HG02885 (cell line): Measurements from ENCODE around the gene UBE2A.

Experiments
- ATAC-seq: cut with Tn5 transposase; IDR thresholded peaks from one replicate; pipeline ENCODE4 v1.9.1; 2021; ENCODE audit warnings: mild to moderate bottlenecking; ENCODE audit not compliant: unreplicated experiment, poor library complexity

Gene UBE2A

GRCh38 chrX:119574394-119575266 is at the start of gene UBE2A:
Gene UBE2A, plus strand, starts transcription at chrX:119574563. Its CDS starts 149 bp downstream, at chrX:119574712.
- ATAC-seq = peak; percentile 82

- no peak for ATAC-seq
Observed at GRCh38 chrX:119529345-119530276, 44.8 kb upstream of the UBE2A start.

DNA sequence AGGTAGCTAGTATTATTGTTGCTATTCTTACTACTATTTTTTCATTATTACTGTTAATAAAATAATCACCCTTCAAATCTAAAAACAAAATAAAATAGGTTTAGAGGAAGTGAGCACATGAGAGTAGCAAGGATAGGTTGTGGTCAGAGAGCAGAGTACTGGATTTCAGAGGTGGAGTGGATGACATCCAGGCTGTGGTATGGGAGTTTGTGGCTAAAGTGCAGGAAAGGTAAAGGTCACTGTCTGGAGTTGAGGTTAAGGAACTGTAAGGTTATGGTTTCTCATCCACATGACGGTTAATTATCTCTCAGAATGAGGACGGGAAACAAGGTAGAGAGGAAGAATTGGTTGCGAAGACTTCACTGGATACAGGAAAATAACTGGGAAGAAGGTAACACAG is 36.9 kb upstream of the UBE2A start:
- no peak for ATAC-seq

DNA sequence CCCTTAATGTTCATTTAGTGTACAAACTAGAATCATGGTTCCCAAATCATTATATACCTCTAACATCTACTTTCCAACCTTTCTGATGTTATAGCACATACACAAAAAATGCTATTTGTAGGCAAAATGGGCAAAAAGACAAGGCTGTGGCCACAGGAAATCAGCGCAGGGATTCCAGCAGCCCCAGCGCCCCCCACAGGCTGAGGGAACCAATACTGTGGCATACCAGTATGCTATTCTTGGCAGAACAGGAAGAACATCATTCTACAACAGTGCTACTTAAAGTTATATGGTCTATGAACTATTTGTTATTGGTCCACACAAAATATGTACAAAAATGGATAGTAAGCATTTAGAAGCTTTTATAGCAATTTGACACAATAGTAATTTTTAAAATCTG is 34.5 kb upstream of the UBE2A start:
- ATAC-seq = no peak

GRCh38 chrX:119541188-119541587 is 33.2 kb upstream of the UBE2A start:
- no peak for ATAC-seq

- ATAC-seq = peak; percentile 56
Observed at GRCh38 chrX:119549327-119550016, 24.9 kb upstream of the UBE2A start.

DNA sequence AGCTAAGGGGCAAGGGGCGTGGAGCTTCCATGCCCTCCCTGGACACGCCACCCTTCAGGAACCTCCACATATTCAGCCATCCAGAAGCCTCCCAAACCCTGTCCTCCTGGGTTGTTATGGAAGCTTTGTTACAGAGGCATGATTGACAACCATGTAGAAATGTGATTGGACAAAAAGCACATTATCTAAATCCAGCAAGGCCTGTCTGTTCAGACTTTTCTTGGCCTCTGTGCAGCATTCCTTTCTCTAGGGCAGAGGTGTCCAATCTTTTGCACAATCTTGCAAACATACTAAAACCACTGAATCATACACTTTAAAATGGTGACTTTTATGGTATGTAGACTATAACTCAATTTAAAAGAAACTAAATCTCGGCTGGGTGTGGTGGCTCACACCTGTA is 21.9 kb upstream of the UBE2A start:
- ATAC-seq = no peak

- peak; percentile 93 for ATAC-seq
Observed at GRCh38 chrX:119565107-119565663, 9.2 kb upstream of the UBE2A start, which contains the start of gene STEEP1. Gene STEEP1, minus strand, starts transcription at chrX:119565409. Its CDS starts 54 bp downstream, at chrX:119565355.

DNA sequence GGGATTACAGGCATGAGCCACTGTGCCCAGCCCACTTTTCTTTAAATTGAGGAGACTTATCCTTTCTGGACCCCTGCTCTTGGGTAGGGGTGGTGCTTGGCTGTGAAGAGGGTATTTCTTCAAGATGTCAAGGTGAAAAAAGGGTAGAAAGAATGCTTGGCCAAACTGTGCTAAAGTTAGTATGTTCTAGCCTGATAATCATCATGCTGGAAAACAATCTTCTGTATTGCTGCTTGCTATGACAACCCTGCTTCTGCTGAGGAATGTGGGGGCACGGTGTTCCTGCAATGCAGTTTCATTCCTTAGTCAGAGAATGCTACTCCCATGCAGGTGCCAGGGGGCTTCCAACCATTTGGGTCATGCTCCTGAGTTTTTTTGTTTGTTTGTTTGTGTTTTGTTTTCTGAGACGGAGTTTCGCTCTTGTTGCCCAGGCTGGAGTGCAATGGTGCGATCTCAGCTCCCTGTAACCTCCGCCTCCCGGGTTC is 4.0 kb upstream of the UBE2A start:
- ATAC-seq = no peak

DNA sequence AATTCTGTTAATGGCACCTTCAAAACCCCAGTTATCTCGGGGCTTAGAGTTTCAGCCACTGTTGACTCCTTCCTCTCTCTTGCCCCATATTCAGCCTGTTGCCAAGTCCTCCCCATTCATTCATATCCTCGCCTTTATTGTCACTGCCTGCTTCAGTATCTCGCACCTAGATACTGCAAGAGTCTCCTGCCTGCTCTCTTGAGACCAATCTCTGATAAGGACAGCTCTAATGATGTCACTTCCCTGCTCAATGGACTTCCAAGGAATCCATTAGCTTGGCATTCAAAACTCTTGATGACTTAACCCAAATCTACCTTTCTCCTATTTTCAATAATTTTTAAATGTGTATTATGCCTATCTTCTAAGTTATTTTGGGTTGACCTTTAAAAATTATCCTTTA is 1.1 kb upstream of the UBE2A start:
- ATAC-seq = no peak

GRCh38 chrX:119573840-119574393 is 446 bp upstream of the UBE2A start:
- ATAC-seq = peak; percentile 17

- no peak for ATAC-seq
Observed at GRCh38 chrX:119579414-119579813, 5.1 kb downstream of the UBE2A start.

- ATAC-seq = no peak
Observed at GRCh38 chrX:119583431-119584059, 9.2 kb downstream of the UBE2A start.

DNA sequence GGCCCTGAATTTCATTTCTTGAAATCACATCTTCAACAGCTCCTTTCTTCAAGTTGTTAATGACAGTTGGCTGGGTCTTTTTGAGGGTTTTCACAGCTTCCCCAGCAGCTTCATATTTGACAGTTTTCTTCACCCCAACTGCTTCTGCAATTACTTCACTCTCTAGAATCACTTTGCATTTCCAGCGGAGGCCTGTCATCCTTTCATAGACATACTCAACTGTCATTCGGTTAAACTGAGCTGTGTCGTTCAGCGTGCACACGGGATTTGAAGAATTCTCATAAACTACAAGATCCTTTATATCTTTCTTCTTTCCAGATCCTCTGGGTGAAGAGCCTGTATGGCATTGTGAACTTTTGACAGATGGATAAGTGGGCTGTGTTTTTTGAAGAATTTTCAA is 15.4 kb downstream of the UBE2A start:
- no peak for ATAC-seq

GRCh38 chrX:119602701-119603255 is 28.4 kb downstream of the UBE2A start:
- ATAC-seq = no peak

GRCh38 chrX:119604766-119605463 is 30.6 kb downstream of the UBE2A start:
- no peak for ATAC-seq

DNA sequence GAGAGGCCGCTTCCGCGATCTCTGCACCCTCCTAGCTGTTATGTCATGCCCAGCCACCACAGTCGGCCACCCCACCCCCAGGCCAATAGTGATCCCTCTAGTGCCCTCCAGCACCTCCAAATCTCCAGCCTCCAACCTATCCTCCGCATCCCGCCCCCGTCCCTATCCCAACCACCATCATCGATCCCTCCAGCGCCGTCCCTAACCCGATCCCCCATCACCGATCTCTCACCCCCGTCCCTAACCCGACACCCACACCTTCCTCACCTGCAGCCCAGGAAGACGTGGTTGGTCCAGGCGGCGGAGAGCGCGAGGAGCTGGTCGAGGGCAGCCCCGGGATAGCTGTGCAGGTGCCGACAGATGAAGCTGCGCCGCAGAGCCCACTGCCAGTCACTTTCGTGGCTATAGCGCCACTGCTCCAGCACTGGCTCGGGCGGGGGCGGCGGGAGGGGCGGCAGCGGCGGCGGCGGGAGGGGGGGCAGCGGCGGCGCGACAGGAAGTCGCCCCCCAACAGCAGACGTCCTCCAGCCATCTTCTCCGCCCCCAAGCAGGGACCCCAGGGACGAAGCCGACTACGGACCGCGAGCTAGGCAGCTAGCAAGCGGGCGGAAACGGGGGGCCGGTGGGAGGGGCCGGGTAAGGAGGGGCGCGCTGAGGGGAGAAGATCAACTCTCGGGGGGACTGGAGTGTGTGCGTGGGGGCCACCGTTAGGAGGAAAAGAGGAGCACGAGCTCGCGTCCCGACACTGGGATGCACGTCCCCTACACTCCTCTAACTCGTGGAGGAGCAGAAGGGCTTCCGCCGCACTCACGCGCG is 31.3 kb downstream of the UBE2A start:
- peak; percentile 31 for ATAC-seq
